OCI-LY7 (cell line): ENCODE data around the gene DOK4. TPM values are rescaled to one million over a fixed set of nuclear protein-coding genes. Genes with fewer than 3 reads are reported as not detected.

Experiments used
- BruUV-seq: library from RNA; stranded (reverse); fragments of 400-500 nt; replicated peaks from 2 replicates; lab custom pipeline; 2021; lab: Mats Ljungman, UMichigan
- CTCF ChIA-PET: fragments of 300-600 bp; sonication (Branson Sonifier 250); formaldehyde crosslinking; loops from one replicate; lab custom pipeline; 2022; ENCODE audit warnings: antibody characterized with exemption; ENCODE audit not compliant: unreplicated experiment; lab: Charles Lee
- POLR2A ChIA-PET: fragments of 300-600 bp; sonication (Branson Sonifier 250); formaldehyde crosslinking; loops from one replicate; lab custom pipeline; 2022; ENCODE audit warnings: antibody characterized with exemption; lab: Charles Lee
- DNase-seq: peaks from one replicate; pipeline ENCODE4 v3.0.0-alpha.2; 2015; ENCODE audit warnings: low spot score
- H2AFZ ChIP-seq: fragments of 200-600 bp; sonication (generic), shearing (Covaris generic); 2 replicates; pipeline ENCODE4 v1.6.1; 2014; ENCODE audit warnings: mild to moderate bottlenecking, antibody characterized with exemption, low read length, moderate library complexity
- H3K27ac ChIP-seq: fragments of 200-600 bp; sonication (generic); 2 replicates; pipeline ENCODE4 v1.5.1; 2014; ENCODE audit warnings: mixed run types, low read depth, mild to moderate bottlenecking, moderate library complexity, low read length, inconsistent platforms; ENCODE audit not compliant: poor library complexity, severe bottlenecking
- H3K36me3 ChIP-seq: fragments of 200-600 bp; sonication (generic); 2 replicates; pipeline ENCODE4 v1.6.1; 2014; ENCODE audit warnings: mild to moderate bottlenecking, antibody characterized with exemption, low read length, moderate library complexity, mixed read lengths; ENCODE audit not compliant: insufficient read depth
- H3K4me1 ChIP-seq: fragments of 200-600 bp; sonication (generic); 2 replicates; pipeline ENCODE4 v1.5.1; 2014; ENCODE audit warnings: mild to moderate bottlenecking, low read length; ENCODE audit not compliant: insufficient read depth, poor library complexity, severe bottlenecking
- H3K4me2 ChIP-seq: fragments of 200-600 bp; sonication (generic); 2 replicates; pipeline ENCODE4 v1.6.1; 2014; ENCODE audit warnings: mild to moderate bottlenecking, low read length
- H3K4me3 ChIP-seq: fragments of 200-600 bp; sonication (generic); 2 replicates; pipeline ENCODE4 v1.5.1; 2014; ENCODE audit warnings: mild to moderate bottlenecking, low read depth, low read length; ENCODE audit not compliant: poor library complexity, severe bottlenecking
- H3K79me2 ChIP-seq: fragments of 200-600 bp; sonication (generic); 2 replicates; pipeline ENCODE4 v1.6.1; 2016; ENCODE audit warnings: low read depth, mild to moderate bottlenecking, low read length, moderate library complexity, mixed read lengths; ENCODE audit not compliant: insufficient read depth
- H3K9me2 ChIP-seq: fragments of 200-600 bp; sonication (generic); 2 replicates; pipeline ENCODE4 v1.6.1; 2016; ENCODE audit warnings: mild to moderate bottlenecking, low read length, mixed read lengths; ENCODE audit not compliant: insufficient read depth
- H3K9me3 ChIP-seq: fragments of 200-600 bp; sonication (generic); 2 replicates; pipeline ENCODE4 v1.6.1; 2014; ENCODE audit warnings: mild to moderate bottlenecking, mixed run types, low read length, mixed read lengths
- H4K20me1 ChIP-seq: fragments of 200-600 bp; sonication (generic); 2 replicates; pipeline ENCODE4 v1.6.1; 2014; ENCODE audit warnings: mild to moderate bottlenecking, antibody characterized with exemption, low read length, moderate library complexity, mixed read lengths; ENCODE audit not compliant: insufficient read depth
- EZH2phosphoT487 ChIP-seq: fragments of 200-600 bp; sonication (generic); IDR thresholded peaks from 2 replicates; pipeline ENCODE4 v1.6.1; 2018; ENCODE audit warnings: low read depth, borderline replicate concordance, mild to moderate bottlenecking, mixed run types, antibody characterized with exemption, low read length, moderate library complexity, mixed read lengths
- intact Hi-C: fragments of 100-400 bp; cut with micrococcal nuclease; formaldehyde crosslinking; loops from one replicate; pipeline ENCODE4 v1.10.0; 2022; ENCODE audit not compliant: unreplicated experiment
- total RNA-seq, 2 experiments: library from RNA; depleted of rRNA in 1 of 2; stranded (reverse); fragments of >200 nt in 1 of 2; shearing (Covaris generic) in 1 of 2; gene quantifications; 2 replicates each; pipeline ENCODE4 v1.2.3, GENCODE V29; 2014 to 2022
- TF ChIP-seq, protein P1 (sequence below): fragments of 200-600 bp; sonication (generic); conservative IDR thresholded peaks from 2 replicates; pipeline ENCODE4 v1.5.1; 2014; ENCODE audit warnings: mild to moderate bottlenecking, antibody characterized with exemption, low read length, moderate library complexity, mixed read lengths

Gene DOK4
- total RNA-seq, 2 experiments from 2014 or later, result 0.09 to 1.0 TPM

DNA sequence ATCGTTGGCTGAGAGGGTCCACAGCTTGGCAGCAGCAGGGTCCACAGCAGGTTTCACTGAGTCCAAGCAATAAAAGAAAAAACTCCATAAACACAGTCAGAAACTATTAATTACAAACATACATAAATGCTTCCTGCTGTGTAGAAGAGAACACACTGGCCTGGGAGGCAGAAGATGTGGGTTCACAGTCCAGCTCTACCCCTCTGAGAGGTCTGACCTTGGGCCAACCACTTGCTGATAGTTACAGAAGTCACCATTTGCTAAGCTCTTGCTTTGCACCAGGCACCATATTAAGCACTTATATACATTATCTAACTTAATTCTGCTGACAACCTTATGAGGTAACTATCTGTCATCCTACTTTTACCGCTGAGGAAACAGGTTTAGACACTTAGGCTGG is 53.8 kb downstream of the DOK4 start:
- Histone ChIP-seq H3K36me3 (peaks cover 94% of the 10 kb centered on the region), H3K79me2 (no peaks in the 10 kb centered on the region), H3K4me1 (no peaks in the 10 kb centered on the region), H3K9me3 (no peaks in the 10 kb centered on the region), H3K27ac (no peak overlapping the region), H3K4me2 (no peak overlapping the region), H3K9me2 (no peaks in the 10 kb centered on the region), H3K4me3 (no peak overlapping the region), H2AFZ (no peak overlapping the region), H4K20me1 (no peaks in the 10 kb centered on the region)
- no TSS peak for BruUV-seq
- CTCF ChIA-PET, result interaction anchor here (1.3 kb wide), 1 partner anchor 8 kb away, joined by 4 read pairs; no protein-coding TSS in a partner anchor
- POLR2A ChIA-PET, result no interaction called here
- TF ChIP-seq EZH2phosphoT487, result no peak
- TF ChIP-seq, protein P1, sequence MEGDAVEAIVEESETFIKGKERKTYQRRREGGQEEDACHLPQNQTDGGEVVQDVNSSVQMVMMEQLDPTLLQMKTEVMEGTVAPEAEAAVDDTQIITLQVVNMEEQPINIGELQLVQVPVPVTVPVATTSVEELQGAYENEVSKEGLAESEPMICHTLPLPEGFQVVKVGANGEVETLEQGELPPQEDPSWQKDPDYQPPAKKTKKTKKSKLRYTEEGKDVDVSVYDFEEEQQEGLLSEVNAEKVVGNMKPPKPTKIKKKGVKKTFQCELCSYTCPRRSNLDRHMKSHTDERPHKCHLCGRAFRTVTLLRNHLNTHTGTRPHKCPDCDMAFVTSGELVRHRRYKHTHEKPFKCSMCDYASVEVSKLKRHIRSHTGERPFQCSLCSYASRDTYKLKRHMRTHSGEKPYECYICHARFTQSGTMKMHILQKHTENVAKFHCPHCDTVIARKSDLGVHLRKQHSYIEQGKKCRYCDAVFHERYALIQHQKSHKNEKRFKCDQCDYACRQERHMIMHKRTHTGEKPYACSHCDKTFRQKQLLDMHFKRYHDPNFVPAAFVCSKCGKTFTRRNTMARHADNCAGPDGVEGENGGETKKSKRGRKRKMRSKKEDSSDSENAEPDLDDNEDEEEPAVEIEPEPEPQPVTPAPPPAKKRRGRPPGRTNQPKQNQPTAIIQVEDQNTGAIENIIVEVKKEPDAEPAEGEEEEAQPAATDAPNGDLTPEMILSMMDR, result no peak
- no peak for DNase-seq
- intact Hi-C loops, result no loop called here

DNA sequence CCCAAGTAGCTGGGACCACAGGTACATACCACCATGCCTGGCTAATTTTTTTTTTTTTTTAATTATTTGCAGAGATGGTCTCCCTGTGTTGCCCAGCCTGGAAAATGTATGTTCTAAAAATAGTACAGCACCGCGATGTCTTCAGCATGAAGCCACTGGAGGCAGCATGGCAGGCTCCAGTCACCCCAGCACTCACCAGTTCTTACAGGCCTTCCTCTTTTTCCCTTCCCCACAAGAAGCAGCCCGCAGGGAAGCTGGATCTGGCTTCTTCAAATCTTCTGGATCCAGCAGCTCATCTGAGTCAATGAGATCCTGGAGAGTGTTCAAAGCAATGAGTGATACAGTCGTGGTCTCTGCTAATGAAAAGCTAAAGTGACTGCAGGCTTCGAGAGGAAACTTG is 55.3 kb downstream of the DOK4 start:
- no peaks in the 10 kb centered on the region for H3K9me2 ChIP-seq
- intact Hi-C loops, result no loop called here
- TF ChIP-seq, protein P1, result no peak
- no peak for TF ChIP-seq EZH2phosphoT487
- CTCF ChIA-PET, result no interaction called here
- H3K9me3 ChIP-seq, result no peaks in the 10 kb centered on the region
- no peaks in the 10 kb centered on the region for H3K79me2 ChIP-seq
- peaks cover 87% of the 10 kb centered on the region for H3K36me3 ChIP-seq
- no peak overlapping the region for H2AFZ ChIP-seq
- H3K4me2 ChIP-seq, result no peak overlapping the region
- DNase-seq, result no peak
- no peaks in the 10 kb centered on the region for H4K20me1 ChIP-seq
- H3K27ac ChIP-seq, result no peak overlapping the region
- no TSS peak for BruUV-seq
- POLR2A ChIA-PET, result interaction anchor here (0.6 kb wide), 1 partner anchor 141 kb away, joined by 3 read pairs; no protein-coding TSS in a partner anchor
- no peaks in the 10 kb centered on the region for H3K4me1 ChIP-seq
- no peak overlapping the region for H3K4me3 ChIP-seq

DNA sequence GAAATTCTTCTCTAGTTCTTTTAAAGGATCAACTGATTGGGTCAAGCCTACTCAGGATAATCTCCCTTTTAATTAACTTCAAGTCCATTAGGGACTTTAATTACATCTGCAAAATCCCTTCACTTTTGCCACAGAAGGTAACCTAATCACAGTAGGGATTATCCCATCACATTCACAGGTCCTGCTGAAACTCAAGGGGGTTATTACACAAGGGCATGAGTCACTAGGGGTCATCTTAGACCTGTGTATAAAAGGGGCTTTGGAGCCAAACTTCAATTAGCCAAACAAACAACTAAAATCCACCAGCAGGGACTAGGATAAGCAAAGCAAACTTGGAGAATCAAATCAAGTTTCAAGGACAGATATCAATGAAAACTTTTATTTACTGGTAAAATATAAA is 58.5 kb downstream of the DOK4 start:
- DNase-seq, result no peak
- no peaks in the 10 kb centered on the region for H3K9me2 ChIP-seq
- H3K4me2 ChIP-seq, result no peak overlapping the region
- no peaks in the 10 kb centered on the region for H3K9me3 ChIP-seq
- H3K79me2 ChIP-seq, result no peaks in the 10 kb centered on the region
- H2AFZ ChIP-seq, result no peak overlapping the region
- TF ChIP-seq, protein P1, result no peak
- no peak for TF ChIP-seq EZH2phosphoT487
- CTCF ChIA-PET, result no interaction called here
- no peak overlapping the region for H3K4me3 ChIP-seq
- H3K27ac ChIP-seq, result no peak overlapping the region
- POLR2A ChIA-PET, result no interaction called here
- BruUV-seq, result no TSS peak
- intact Hi-C loops, result no loop called here
- H3K36me3 ChIP-seq, result peaks cover 55% of the 10 kb centered on the region
- no peaks in the 10 kb centered on the region for H4K20me1 ChIP-seq
- H3K4me1 ChIP-seq, result no peaks in the 10 kb centered on the region
